ENCODE results near the gene P2RY10. TPM values are rescaled to one million over a fixed set of nuclear protein-coding genes. Genes with fewer than 3 reads are reported as not detected.

P2RY10 gene
- total RNA-seq, result not detected in 2 replicates

DNA sequence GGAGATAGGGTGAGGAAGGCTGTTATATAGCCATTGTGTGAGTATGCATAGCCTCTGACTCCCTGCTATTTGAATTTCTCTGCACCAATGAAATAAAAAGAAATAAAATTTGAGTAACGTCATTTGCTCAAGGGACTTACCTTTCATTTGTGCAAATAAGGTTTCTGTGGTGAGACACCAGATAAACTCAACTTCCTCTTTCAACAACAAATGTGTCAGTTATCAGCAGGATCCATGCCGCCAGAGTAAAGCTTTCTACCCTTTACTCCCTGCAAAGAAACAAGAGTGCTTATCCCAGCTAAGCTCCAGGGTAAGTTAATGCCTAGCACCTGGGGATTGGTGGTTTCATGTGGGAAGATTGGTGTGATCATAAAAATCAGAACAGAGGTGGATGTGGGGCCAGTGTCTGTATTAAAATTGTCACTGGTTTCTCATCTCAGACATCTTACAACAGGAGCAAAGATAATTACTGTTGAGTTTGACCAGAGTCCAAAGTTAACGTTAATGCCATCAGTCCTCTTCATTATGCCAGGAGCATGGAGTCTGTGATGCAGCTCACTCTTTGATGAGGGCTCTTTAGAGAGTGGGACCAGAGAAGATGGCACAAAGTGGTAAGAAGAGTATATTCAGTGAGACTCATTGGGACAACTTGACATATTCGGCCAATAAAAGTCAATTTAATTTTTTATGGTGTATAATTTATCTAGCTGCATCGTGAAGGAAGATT lies at the start of gene P2RY10:
Gene P2RY10, plus strand, starts transcription at position 206 of the 727 bp plus-strand sequence. CDS start 15,130 bp downstream, outside the sequence.
- no peak for TF ChIP-seq CTCF (IDR thresholded peaks at IDR 0.05; ENCODE audit: insufficient read depth, low read depth, low read length)
- no peak for DNase-seq (ENCODE audit: low read depth)
- no peak within 1 kb of the TSS for H3K4me3 ChIP-seq (ENCODE audit: low read depth, low read length)

DNA sequence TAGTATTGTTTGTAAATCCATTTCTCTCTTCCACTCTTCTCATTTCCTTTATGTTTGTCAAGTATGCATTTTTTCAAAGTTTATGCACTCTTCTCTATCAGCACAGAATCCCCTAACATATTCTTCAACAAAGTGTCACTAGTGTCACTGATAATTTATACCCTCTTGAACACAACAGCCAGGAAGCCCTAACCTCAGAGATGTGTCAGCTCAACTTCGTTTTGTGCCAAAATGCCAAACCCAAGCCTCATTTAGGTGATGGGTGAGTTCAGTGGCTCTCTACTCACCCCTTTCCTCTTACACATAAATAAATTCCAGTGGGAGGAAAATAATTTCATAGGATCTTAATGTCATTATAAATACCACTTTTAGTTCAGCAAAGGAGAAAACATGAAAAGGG lies 22.4 kb upstream of the P2RY10 start:
- no peak for DNase-seq (ENCODE audit: low read depth)
- no peak for TF ChIP-seq CTCF (IDR thresholded peaks at IDR 0.05; ENCODE audit: insufficient read depth, low read depth, low read length)
- no peak overlapping the region for H3K4me3 ChIP-seq (ENCODE audit: low read depth, low read length)

DNA sequence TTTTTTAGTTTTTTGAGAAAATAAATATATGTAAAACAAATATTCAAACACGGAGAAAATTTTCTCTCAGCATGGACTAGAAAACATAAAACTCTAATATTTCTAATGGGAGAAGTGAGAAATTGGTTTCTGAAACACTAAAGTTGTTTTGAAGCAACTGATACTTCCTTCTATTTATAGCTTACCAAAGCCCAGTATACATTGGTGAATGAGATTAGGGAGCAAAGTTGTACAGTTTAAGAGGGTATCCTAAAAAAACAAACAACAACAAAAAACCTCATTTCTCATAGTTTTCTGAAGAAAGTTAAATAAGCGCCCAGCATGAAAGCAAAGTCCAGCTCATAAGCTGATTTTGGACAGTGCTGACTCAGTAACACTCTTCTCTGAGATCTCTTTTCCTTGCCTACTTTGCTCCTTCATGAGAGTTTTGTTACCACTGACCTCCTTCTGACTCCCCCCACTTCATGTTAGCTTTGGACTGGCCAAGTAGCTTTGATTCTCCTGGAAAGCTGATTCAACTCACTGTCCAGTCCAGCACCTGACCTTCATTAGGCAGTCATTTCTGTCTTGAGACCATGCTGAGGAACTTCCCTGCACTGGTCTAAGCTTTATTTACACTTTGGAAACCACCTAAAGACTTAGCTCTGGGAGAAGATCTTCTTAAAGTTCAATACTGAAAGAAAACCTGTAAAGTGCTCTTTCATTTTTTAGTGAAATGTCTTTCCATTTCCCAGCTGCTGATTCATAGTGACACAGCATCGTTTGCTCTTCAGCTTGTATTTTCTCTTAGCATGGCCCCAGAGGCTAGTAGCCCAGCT lies 21.8 kb upstream of the P2RY10 start:
- no peak overlapping the region for H3K4me3 ChIP-seq (ENCODE audit: low read depth, low read length)
- no peak for DNase-seq (ENCODE audit: low read depth)
- no peak for TF ChIP-seq CTCF (IDR thresholded peaks at IDR 0.05; ENCODE audit: insufficient read depth, low read depth, low read length)

DNA sequence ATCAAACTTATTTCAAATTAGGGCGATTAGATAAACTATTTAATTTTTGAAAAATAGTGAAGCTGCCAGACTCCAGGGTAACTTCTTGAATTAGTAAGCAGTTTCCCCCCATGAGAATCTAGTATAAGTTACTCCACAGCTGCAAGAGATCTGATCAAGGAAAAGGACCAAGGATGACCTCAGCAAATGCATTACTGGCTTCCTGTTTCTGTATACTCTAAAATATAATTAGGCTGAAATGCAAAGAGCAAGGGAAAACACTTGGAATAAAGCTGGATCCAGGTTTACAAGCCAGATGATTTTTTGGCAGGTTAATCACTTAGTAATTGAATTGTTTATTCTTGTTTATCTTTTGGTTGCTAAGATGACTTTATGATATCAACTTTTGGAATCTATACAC lies 13.4 kb upstream of the P2RY10 start:
- TF ChIP-seq CTCF (IDR thresholded peaks at IDR 0.05; ENCODE audit: insufficient read depth, low read depth, low read length), result no peak
- no peak for DNase-seq (ENCODE audit: low read depth)
- no peak overlapping the region for H3K4me3 ChIP-seq (ENCODE audit: low read depth, low read length)

- no peak overlapping the region for H3K4me3 ChIP-seq (ENCODE audit: low read depth, low read length)
- no peak for TF ChIP-seq CTCF (IDR thresholded peaks at IDR 0.05; ENCODE audit: insufficient read depth, low read depth, low read length)
- DNase-seq (ENCODE audit: low read depth), result no peak
Observed at GRCh38 chrX:78934866-78935265, 10.3 kb upstream of the P2RY10 start.

DNA sequence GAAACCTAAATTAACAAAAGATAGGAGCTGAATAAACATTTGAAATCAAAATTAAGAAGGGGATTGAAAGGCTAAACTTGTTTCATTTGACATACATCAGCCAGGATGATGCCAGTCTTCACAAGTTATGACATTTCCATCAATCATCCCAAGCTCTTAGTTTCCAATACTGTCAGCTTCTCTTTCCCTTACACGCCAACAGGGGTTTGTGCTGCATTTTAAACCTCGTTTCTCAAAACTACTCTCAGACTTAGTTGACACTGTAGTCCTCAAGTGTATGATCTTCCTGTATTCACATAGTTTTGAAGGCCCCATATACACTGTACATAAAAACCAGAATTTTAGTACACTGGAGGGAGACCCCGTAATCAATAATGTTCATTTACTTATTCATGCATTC lies 840 bp upstream of the P2RY10 start:
- no peak for TF ChIP-seq CTCF (IDR thresholded peaks at IDR 0.05; ENCODE audit: insufficient read depth, low read depth, low read length)
- DNase-seq (ENCODE audit: low read depth), result no peak
- no peak overlapping the region for H3K4me3 ChIP-seq (ENCODE audit: low read depth, low read length)

Measured in fibroblast of villous mesenchyme (primary cell).